MCF 10A (cell line): ENCODE data around the gene PVALEF. TPM values are rescaled to one million over a fixed set of nuclear protein-coding genes. Genes with fewer than 3 reads are reported as not detected.

Source experiments
- BruUV-seq: library from RNA; stranded (reverse); fragments of 400-500 nt; replicated peaks from 2 replicates; lab custom pipeline; 2021; lab: Mats Ljungman, UMichigan
- CTCF ChIA-PET: fragments of 300-600 bp; sonication (Branson Sonifier 250); formaldehyde crosslinking; extraction: SDS; loops from one replicate; lab custom pipeline; 2021; ENCODE audit warnings: antibody characterized with exemption, inconsistent platforms; lab: Yijun Ruan, JAX
- POLR2A ChIA-PET: fragments of 300-600, 350-650 bp; sonication (Branson Sonifier 250); formaldehyde crosslinking; extraction: SDS; loops from one replicate; lab custom pipeline; 2020; ENCODE audit warnings: antibody characterized with exemption, inconsistent platforms; lab: Yijun Ruan, JAX
- DNase-seq: peaks from one replicate; pipeline ENCODE4 v3.0.0-alpha.2; 2018; ENCODE audit not compliant: unreplicated experiment
- H3K27ac Mint-ChIP-seq: one replicate; pipeline ENCODE4 v1.8.0; 2022; ENCODE audit warnings: mild to moderate bottlenecking, low read depth, mixed read lengths; ENCODE audit not compliant: unreplicated experiment
- H3K27me3 Mint-ChIP-seq: one replicate; pipeline ENCODE4 v1.8.0; 2022; ENCODE audit warnings: mixed read lengths; ENCODE audit not compliant: insufficient read depth, unreplicated experiment
- H3K36me3 Mint-ChIP-seq: one replicate; pipeline ENCODE4 v1.8.0; 2022; ENCODE audit warnings: mild to moderate bottlenecking, moderate library complexity, mixed read lengths; ENCODE audit not compliant: insufficient read depth, unreplicated experiment
- H3K4me1 Mint-ChIP-seq: one replicate; pipeline ENCODE4 v1.8.0; 2022; ENCODE audit warnings: mixed read lengths; ENCODE audit not compliant: insufficient read depth, unreplicated experiment
- H3K4me3 Mint-ChIP-seq: one replicate; pipeline ENCODE4 v1.8.0; 2022; ENCODE audit warnings: mild to moderate bottlenecking, moderate library complexity, mixed read lengths; ENCODE audit not compliant: unreplicated experiment
- H3K9me3 Mint-ChIP-seq: one replicate; pipeline ENCODE4 v1.8.0; 2022; ENCODE audit warnings: mixed read lengths; ENCODE audit not compliant: unreplicated experiment
- intact Hi-C: fragments of 100-400 bp; cut with micrococcal nuclease; formaldehyde crosslinking; loops from 2 replicates; pipeline ENCODE4 v1.14.1; 2022
- total RNA-seq: library from RNA; stranded (reverse); gene quantifications from 2 replicates; pipeline ENCODE4 v1.2.3, GENCODE V29; 2022
- TF ChIP-seq, protein P1 (sequence below): fragments of 200-600 bp; IDR thresholded peaks from one replicate; pipeline ENCODE4 v1.8.0; 2022; ENCODE audit warnings: antibody characterized with exemption, mild to moderate bottlenecking; ENCODE audit not compliant: unreplicated experiment

The PVALEF gene
- total RNA-seq, 1 experiment from 2014 or later = not detected

DNA sequence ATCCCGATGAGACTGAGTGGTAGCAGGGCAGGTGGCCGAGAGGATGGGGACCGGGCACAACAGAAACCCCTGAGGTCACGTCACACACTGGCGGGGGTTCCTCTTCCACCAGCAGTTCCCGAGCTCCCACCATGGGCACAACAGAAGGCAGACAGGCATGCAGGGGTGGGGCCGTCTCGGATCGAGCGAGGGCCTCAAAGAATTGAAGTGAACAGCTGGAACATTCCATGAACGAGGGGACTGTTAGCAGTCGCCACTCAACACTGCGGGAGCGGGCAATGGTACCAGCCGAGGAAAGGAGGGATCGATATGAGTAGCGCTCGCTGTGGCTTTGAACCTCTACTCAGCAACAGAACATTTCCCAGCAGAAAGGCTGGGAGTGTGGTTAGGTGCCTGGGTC, 52.2 kb downstream of the PVALEF start:
- intact Hi-C loops = no loop called here
- Mint-ChIP-seq H3K27me3 (no peaks in the 10 kb centered on the region), H3K4me1 (peaks cover 5% of the 10 kb centered on the region), H3K4me3 (no peak overlapping the region), H3K36me3 (no peaks in the 10 kb centered on the region), H3K27ac (no peak overlapping the region), H3K9me3 (no peaks in the 10 kb centered on the region)
- ChIA-PET POLR2A (no interaction called here), CTCF (interaction anchor here (0.6 kb wide), 1 partner anchor 116 kb away, joined by 5 read pairs; no protein-coding TSS in a partner anchor)
- BruUV-seq = no TSS peak
- no peak for DNase-seq
- TF ChIP-seq, protein P1, sequence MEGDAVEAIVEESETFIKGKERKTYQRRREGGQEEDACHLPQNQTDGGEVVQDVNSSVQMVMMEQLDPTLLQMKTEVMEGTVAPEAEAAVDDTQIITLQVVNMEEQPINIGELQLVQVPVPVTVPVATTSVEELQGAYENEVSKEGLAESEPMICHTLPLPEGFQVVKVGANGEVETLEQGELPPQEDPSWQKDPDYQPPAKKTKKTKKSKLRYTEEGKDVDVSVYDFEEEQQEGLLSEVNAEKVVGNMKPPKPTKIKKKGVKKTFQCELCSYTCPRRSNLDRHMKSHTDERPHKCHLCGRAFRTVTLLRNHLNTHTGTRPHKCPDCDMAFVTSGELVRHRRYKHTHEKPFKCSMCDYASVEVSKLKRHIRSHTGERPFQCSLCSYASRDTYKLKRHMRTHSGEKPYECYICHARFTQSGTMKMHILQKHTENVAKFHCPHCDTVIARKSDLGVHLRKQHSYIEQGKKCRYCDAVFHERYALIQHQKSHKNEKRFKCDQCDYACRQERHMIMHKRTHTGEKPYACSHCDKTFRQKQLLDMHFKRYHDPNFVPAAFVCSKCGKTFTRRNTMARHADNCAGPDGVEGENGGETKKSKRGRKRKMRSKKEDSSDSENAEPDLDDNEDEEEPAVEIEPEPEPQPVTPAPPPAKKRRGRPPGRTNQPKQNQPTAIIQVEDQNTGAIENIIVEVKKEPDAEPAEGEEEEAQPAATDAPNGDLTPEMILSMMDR = no peak

DNA sequence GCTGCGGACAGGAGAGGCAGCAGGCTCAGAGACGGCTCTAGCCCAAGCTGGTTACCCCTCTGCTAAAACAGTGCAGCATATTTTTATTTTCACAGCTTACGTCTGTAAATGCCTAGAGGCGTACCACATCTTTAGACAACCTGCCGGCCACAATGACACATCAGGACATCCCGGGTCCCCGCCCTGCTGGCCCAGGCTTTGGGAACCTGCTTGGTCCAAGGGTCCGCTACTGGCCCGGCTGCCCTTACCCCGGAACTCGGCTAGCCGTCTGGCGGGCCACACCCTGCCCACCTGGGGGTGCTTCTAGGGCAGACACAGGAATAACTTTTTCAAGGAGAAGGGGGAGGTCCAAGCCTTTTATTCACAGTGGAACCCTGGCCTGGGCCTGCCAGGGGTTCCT, 53.2 kb downstream of the PVALEF start:
- H3K27me3 Mint-ChIP-seq = no peaks in the 10 kb centered on the region
- BruUV-seq = no TSS peak
- H3K4me1 Mint-ChIP-seq = peaks cover 8% of the 10 kb centered on the region
- CTCF ChIA-PET = interaction anchor here (0.6 kb wide), 1 partner anchor 117 kb away, joined by 5 read pairs; no protein-coding TSS in a partner anchor
- H3K4me3 Mint-ChIP-seq = no peak overlapping the region
- H3K27ac Mint-ChIP-seq = no peak overlapping the region
- no peaks in the 10 kb centered on the region for H3K9me3 Mint-ChIP-seq
- intact Hi-C loops = no loop called here
- TF ChIP-seq, protein P1 = no peak
- no peaks in the 10 kb centered on the region for H3K36me3 Mint-ChIP-seq
- no peak for DNase-seq
- POLR2A ChIA-PET = no interaction called here

DNA sequence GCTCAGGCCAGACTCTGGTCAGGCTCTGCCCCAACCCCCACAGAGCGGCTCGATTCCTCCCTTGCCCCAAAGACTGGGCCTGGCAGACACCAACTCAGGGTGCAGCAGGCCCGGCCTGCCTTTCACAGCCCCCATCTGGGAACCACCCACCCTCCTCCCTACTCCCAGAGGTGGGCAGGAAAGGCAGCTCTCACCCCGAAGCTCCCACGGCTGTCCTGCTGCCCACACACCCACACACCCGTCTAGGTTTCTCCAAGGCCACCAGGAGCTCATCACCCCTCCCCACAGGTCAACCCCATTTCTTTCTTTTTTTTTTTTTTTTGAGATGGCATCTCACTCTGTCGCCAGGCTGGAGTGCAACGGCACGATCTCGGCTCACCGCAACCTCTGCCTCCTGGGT, 53.7 kb downstream of the PVALEF start:
- CTCF ChIA-PET = interaction anchor here (0.6 to 1.3 kb wide), 3 partner anchors 22 to 811 kb away, joined by 3 to 4 read pairs (median 3); no protein-coding TSS in a partner anchor
- H3K36me3 Mint-ChIP-seq = no peaks in the 10 kb centered on the region
- intact Hi-C loops = no loop called here
- TF ChIP-seq, protein P1 = no peak
- POLR2A ChIA-PET = interaction anchor here (0.6 kb wide), 1 partner anchor 11 kb away, joined by 5 read pairs; no protein-coding TSS in a partner anchor
- DNase-seq = no peak
- no peak overlapping the region for H3K27ac Mint-ChIP-seq
- no peak overlapping the region for H3K4me3 Mint-ChIP-seq
- H3K9me3 Mint-ChIP-seq = no peaks in the 10 kb centered on the region
- H3K4me1 Mint-ChIP-seq = peaks cover 12% of the 10 kb centered on the region
- BruUV-seq = no TSS peak
- no peaks in the 10 kb centered on the region for H3K27me3 Mint-ChIP-seq

DNA sequence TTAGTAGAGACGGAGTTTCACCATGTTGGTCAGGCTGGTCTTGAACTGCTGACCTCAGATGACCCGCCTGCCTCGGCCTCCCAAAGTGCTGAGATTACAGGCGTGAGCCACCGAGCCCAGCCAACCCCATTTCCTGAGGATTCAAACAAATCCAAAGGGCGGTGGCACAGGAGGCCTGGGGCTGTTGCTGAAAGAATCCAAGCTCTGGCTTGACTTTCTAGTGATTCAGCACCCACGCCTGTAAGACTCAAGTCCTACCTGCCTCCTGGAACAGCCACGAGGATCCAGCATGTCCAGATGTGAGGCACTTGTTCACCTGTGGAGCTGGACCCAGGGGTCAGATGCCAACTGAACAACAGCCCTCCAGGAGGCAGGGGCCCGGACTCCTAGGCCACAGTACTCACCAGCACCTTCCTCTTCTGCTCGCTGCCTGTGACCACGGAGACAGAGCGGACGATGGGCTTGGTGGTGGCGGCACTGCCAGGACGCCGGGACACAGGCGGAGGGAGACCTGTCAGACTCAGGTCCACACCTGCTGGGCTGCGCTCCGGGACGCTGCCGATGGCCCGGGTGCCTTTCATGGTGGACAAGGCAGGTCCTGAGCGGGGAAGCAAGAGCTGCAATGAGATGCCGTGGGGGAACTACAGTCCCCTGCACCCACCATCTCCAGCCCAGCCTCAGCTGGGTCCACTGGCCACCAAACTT, 54.3 kb downstream of the PVALEF start:
- Mint-ChIP-seq H3K27me3 (no peaks in the 10 kb centered on the region), H3K27ac (no peak overlapping the region), H3K9me3 (no peaks in the 10 kb centered on the region), H3K4me1 (peaks cover 12% of the 10 kb centered on the region), H3K36me3 (no peaks in the 10 kb centered on the region), H3K4me3 (no peak overlapping the region)
- intact Hi-C loops = no loop called here
- TF ChIP-seq, protein P1 = no peak
- BruUV-seq = no TSS peak
- DNase-seq = no peak
- ChIA-PET CTCF (interaction anchor here (0.6 to 1.3 kb wide), 4 partner anchors 21 to 810 kb away, joined by 3 to 4 read pairs (median 3); no protein-coding TSS in a partner anchor), POLR2A (interaction anchor here (0.6 kb wide), 1 partner anchor 10 kb away, joined by 5 read pairs; no protein-coding TSS in a partner anchor)
